ENCODE data around the gene OR52K2.

OR52K2 gene

DNA sequence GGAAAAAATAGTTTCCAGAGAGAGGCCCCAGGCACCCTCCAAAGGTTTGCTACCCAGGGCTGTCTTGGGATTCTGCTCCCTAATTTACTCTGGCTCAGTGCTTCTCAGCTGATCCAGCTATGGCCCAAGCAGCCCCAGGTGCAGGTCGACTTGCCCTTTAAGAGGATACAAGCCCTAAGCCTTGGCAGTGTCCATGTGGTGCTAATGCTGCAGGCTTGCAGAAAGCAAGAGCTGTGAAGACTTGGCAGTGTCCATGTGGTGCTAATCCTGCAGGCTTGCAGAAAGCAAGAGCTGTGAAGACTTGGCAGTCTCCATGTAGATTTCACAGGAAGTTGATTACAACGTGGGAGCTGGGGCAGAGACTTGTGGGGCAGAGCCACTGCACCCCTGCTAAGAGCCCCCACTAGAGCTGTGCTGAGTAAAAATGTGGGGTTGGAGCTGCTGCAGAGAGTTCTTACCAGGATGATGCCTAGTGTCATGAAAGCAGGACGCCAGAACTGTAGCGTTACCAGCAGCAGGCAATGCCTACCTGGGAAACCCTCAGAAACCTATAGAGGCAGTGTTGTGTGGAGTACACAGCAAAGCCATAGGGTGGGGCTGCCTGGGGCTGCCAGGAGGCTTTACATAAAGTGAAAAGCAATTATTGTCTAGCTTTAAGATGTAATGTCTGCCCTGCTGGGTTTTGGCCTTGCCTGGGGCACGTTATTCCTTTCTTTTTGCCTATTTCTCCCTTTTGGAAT, 17.2 kb downstream of the OR52K2 start:
- TF ChIP-seq ZBTB7A (IDR thresholded peaks at IDR 0.05; ENCODE audit: low read depth) (no peak), FOXM1 (IDR thresholded peaks at IDR 0.05; ENCODE audit: borderline replicate concordance, low read depth) (no peak), REST (IDR thresholded peaks at IDR 0.05; ENCODE audit: low read depth) (no peak), TEAD4 (IDR thresholded peaks at IDR 0.05) (no peak), YY1 (IDR thresholded peaks at IDR 0.05; ENCODE audit: low read depth) (no peak), TAF1 (IDR thresholded peaks at IDR 0.05; ENCODE audit: low read depth) (no peak)
- TF ChIP-seq, protein P1, sequence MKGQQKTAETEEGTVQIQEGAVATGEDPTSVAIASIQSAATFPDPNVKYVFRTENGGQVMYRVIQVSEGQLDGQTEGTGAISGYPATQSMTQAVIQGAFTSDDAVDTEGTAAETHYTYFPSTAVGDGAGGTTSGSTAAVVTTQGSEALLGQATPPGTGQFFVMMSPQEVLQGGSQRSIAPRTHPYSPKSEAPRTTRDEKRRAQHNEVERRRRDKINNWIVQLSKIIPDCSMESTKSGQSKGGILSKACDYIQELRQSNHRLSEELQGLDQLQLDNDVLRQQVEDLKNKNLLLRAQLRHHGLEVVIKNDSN (IDR thresholded peaks at IDR 0.05) = no peak

- no peak for TF ChIP-seq YY1 (IDR thresholded peaks at IDR 0.05; ENCODE audit: low read depth)
- TF ChIP-seq TEAD4 (IDR thresholded peaks at IDR 0.05) = no peak
- TF ChIP-seq, protein P2, sequence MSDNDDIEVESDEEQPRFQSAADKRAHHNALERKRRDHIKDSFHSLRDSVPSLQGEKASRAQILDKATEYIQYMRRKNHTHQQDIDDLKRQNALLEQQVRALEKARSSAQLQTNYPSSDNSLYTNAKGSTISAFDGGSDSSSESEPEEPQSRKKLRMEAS (IDR thresholded peaks at IDR 0.05) = no peak
- TF ChIP-seq, protein P1 (IDR thresholded peaks at IDR 0.05) = no peak
- TF ChIP-seq EP300 (IDR thresholded peaks at IDR 0.05; ENCODE audit: borderline replicate concordance) = no peak
- no peak for TF ChIP-seq CREB1 (IDR thresholded peaks at IDR 0.05; ENCODE audit: low read depth)
- no peak for TF ChIP-seq EGR1 (IDR thresholded peaks at IDR 0.05)
- no peak for TF ChIP-seq NFIC (IDR thresholded peaks at IDR 0.05)
- TF ChIP-seq FOXM1 (IDR thresholded peaks at IDR 0.05; ENCODE audit: borderline replicate concordance, low read depth) = no peak
- no peak for TF ChIP-seq RAD21 (IDR thresholded peaks at IDR 0.05; ENCODE audit: low read depth)
- no peak for TF ChIP-seq TAF1 (IDR thresholded peaks at IDR 0.05; ENCODE audit: low read depth)
- no peak for TF ChIP-seq REST (IDR thresholded peaks at IDR 0.05; ENCODE audit: low read depth)
- TF ChIP-seq ZBTB7A (IDR thresholded peaks at IDR 0.05; ENCODE audit: low read depth) = no peak
- no peak for TF ChIP-seq TCF12 (IDR thresholded peaks at IDR 0.05; ENCODE audit: low read depth)
- no peak for TF ChIP-seq CEBPB (IDR thresholded peaks at IDR 0.05)
Observed at GRCh38 chr11:4466871-4467442, 17.9 kb downstream of the OR52K2 start.

DNA sequence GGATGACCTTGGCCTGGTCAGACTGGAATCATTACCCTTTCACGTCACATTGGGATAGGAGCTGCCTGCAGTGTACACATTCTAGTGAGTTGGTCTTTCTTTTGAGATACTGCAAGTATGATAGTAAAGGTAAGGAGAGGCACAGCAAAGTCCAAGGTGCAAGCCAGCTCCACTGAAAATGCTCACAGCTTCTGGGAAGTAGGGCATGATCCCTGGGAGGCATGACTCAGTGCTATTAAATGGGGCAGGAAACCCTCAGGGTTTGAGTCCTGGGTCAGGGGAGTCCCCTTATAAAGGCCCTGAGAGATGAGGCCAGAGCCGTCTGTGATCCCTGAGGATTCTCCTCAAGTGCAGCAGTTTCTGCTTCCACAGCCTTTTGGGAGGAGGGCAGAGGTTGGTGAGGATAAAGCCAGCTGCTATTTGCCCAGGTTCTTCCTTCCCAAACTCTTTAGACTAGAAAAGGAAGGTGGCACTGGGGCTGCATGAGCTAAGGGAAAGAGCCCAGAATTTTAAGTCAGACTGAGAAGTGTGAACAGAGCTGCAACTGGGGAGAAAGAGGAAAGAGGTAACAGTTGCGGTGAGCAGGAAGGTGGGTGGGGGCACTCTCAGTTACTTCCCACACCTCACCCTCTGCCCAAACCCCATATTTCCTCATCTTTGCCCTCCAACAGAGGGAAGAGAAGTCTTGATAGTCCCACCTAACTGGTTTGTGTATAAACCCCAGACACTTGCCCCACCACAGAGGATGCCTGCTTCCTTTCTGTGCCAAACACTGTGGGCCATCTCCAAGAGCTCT, 18.9 kb downstream of the OR52K2 start:
- no peak for TF ChIP-seq EP300 (IDR thresholded peaks at IDR 0.05; ENCODE audit: borderline replicate concordance)
- TF ChIP-seq RAD21 (IDR thresholded peaks at IDR 0.05; ENCODE audit: low read depth) = no peak
- TF ChIP-seq ZBTB7A (IDR thresholded peaks at IDR 0.05; ENCODE audit: low read depth) = no peak
- TF ChIP-seq TEAD4 (IDR thresholded peaks at IDR 0.05) = no peak
- no peak for TF ChIP-seq TAF1 (IDR thresholded peaks at IDR 0.05; ENCODE audit: low read depth)
- TF ChIP-seq, protein P1 (IDR thresholded peaks at IDR 0.05) = no peak
- TF ChIP-seq CREB1 (IDR thresholded peaks at IDR 0.05; ENCODE audit: low read depth) = no peak
- no peak for TF ChIP-seq CEBPB (IDR thresholded peaks at IDR 0.05)

DNA sequence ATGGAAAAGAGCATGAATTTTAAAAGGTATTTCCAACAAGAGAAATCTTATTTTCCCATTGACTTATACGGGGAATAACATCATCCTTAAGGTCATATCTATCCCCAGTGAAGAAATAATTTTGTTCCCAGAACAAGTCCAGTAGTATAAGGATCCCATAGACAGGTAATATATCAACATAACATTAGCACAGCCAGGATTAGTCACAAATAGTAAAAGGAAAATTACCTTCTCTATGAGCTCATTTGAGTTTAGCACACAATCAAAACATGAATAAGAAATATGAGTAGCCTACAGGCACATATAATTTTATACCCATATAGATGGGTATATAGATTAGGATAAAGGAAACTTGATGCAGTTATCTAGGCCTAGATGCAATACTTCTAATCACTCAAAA, 30.5 kb downstream of the OR52K2 start:
- TF ChIP-seq YY1 (IDR thresholded peaks at IDR 0.05; ENCODE audit: low read depth) (no peak), CREB1 (IDR thresholded peaks at IDR 0.05; ENCODE audit: low read depth) (no peak), EGR1 (IDR thresholded peaks at IDR 0.05) (no peak), FOXM1 (IDR thresholded peaks at IDR 0.05; ENCODE audit: borderline replicate concordance, low read depth) (no peak), REST (IDR thresholded peaks at IDR 0.05; ENCODE audit: low read depth) (no peak), RAD21 (IDR thresholded peaks at IDR 0.05; ENCODE audit: low read depth) (no peak), CEBPB (IDR thresholded peaks at IDR 0.05) (no peak), TCF12 (IDR thresholded peaks at IDR 0.05; ENCODE audit: low read depth) (no peak), TEAD4 (IDR thresholded peaks at IDR 0.05) (no peak), NFIC (IDR thresholded peaks at IDR 0.05) (no peak), EP300 (IDR thresholded peaks at IDR 0.05; ENCODE audit: borderline replicate concordance) (no peak), TAF1 (IDR thresholded peaks at IDR 0.05; ENCODE audit: low read depth) (no peak), ZBTB7A (IDR thresholded peaks at IDR 0.05; ENCODE audit: low read depth) (no peak)
- TF ChIP-seq, protein P2 (IDR thresholded peaks at IDR 0.05) = no peak
- TF ChIP-seq, protein P1 (IDR thresholded peaks at IDR 0.05) = no peak

All from Ishikawa (cell line).